Measurements from ENCODE around the gene CHST12. TPM values are rescaled to one million over a fixed set of nuclear protein-coding genes. Genes with fewer than 3 reads are reported as not detected.

The CHST12 gene
- total and polyA plus RNA-seq, 7 donors = 6.6 to 12.0 (median 8.2) TPM

DNA sequence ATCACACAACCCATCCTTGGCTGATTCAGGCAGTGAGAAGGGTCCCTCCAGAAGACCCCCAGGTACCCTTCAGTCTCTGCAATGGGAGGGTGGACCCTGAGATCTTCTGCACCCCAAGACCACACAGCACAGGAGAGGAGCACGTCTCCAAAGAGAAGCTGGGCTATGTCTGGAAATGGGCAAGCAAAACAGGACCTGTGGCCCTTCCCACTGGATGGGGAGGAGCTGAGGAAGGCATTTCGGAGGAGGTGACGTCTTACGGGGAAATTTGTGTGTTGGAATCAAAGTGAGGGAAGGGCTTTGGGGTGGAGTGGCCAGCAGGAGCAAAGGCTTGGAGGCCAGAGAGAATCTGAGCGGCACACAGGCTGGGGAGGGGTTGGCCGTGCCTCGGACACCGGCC is 56.3 kb downstream of the CHST12 start:
- TF ChIP-seq, protein P1, sequence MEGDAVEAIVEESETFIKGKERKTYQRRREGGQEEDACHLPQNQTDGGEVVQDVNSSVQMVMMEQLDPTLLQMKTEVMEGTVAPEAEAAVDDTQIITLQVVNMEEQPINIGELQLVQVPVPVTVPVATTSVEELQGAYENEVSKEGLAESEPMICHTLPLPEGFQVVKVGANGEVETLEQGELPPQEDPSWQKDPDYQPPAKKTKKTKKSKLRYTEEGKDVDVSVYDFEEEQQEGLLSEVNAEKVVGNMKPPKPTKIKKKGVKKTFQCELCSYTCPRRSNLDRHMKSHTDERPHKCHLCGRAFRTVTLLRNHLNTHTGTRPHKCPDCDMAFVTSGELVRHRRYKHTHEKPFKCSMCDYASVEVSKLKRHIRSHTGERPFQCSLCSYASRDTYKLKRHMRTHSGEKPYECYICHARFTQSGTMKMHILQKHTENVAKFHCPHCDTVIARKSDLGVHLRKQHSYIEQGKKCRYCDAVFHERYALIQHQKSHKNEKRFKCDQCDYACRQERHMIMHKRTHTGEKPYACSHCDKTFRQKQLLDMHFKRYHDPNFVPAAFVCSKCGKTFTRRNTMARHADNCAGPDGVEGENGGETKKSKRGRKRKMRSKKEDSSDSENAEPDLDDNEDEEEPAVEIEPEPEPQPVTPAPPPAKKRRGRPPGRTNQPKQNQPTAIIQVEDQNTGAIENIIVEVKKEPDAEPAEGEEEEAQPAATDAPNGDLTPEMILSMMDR (IDR thresholded peaks at IDR 0.05) = no peak
- peaks cover 6% of the 10 kb centered on the region for H3K4me1 ChIP-seq
- no peak for DNase-seq
- no peak overlapping the region for H3K27ac ChIP-seq
- WGBS, 3 donors = 36 to 64% (median 39%) methylated on average over 7 to 8 of the region's 8 CpGs
- no peak overlapping the region for H3K4me3 ChIP-seq
- intact Hi-C loops (cut with DNase I) = no loop called here
- ATAC-seq = peak in 2 of 4 donors; percentile 11 to 19
- H3K27me3 ChIP-seq (ENCODE audit: insufficient read depth in 3 of 3, low read length in 2 of 3) = peaks cover 0 to 12% (median 4%) of the 10 kb centered on the region in 3 donors
- H3K9me3 ChIP-seq = no peaks in the 10 kb centered on the region
- no peaks in the 10 kb centered on the region for H3K36me3 ChIP-seq (ENCODE audit: insufficient read depth in 1 of 2, low read depth in 1 of 2)

- Histone ChIP-seq H3K27me3 (ENCODE audit: insufficient read depth in 3 of 3, low read length in 2 of 3) (peaks cover 0 to 12% (median 4%) of the 10 kb centered on the region in 3 donors), H3K4me3 (no peak overlapping the region), H3K9me3 (no peaks in the 10 kb centered on the region), H3K27ac (no peak overlapping the region), H3K4me1 (peaks cover 6% of the 10 kb centered on the region), H3K36me3 (ENCODE audit: insufficient read depth in 1 of 2, low read depth in 1 of 2) (no peaks in the 10 kb centered on the region)
- peak in 3 of 4 donors; percentile 32 to 53 (median 43) for ATAC-seq
- no peak for DNase-seq
- intact Hi-C loops (cut with DNase I) = no loop called here
- TF ChIP-seq, protein P1 (IDR thresholded peaks at IDR 0.05) = no peak
- WGBS, 3 donors = 32 to 42% (median 41%) methylated on average over 15 to 23 of the region's 23 CpGs
Observed at GRCh38 chr7:2460188-2460587, 56.8 kb downstream of the CHST12 start.

DNA sequence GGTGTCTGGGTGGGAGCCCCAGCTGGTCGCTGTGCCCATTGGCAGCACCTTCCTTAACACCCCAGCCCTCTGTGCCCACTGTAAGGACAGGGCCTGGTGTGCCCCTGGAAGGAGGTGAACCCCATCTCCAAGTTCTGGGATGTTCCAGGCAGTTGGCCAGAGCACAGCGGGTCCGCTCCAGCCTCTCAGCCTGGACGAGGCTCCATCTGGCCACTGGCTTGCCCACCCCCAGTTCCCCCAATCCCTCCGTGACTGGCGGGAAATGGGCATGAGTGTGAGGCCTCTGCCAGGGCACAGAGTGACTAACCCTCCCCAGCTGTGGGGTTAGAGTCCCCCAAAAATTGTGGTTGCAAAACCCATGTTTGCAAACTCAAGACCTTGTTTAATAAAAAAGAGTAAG is 57.2 kb downstream of the CHST12 start:
- peaks cover 0 to 12% (median 4%) of the 10 kb centered on the region in 3 donors for H3K27me3 ChIP-seq (ENCODE audit: insufficient read depth in 3 of 3, low read length in 2 of 3)
- no peaks in the 10 kb centered on the region for H3K9me3 ChIP-seq
- H3K36me3 ChIP-seq (ENCODE audit: insufficient read depth in 1 of 2, low read depth in 1 of 2) = no peaks in the 10 kb centered on the region
- intact Hi-C loops (cut with DNase I) = no loop called here
- H3K4me1 ChIP-seq = peaks cover 6% of the 10 kb centered on the region
- TF ChIP-seq, protein P1 (IDR thresholded peaks at IDR 0.05) = no peak
- DNase-seq (no peak), ATAC-seq (peak in 3 of 4 donors; percentile 26 to 34 (median 29))
- 27 to 63% (median 46%) methylated on average over 6 of the region's 6 CpGs for WGBS, 3 donors
- H3K27ac ChIP-seq = no peak overlapping the region
- no peak overlapping the region for H3K4me3 ChIP-seq

DNA sequence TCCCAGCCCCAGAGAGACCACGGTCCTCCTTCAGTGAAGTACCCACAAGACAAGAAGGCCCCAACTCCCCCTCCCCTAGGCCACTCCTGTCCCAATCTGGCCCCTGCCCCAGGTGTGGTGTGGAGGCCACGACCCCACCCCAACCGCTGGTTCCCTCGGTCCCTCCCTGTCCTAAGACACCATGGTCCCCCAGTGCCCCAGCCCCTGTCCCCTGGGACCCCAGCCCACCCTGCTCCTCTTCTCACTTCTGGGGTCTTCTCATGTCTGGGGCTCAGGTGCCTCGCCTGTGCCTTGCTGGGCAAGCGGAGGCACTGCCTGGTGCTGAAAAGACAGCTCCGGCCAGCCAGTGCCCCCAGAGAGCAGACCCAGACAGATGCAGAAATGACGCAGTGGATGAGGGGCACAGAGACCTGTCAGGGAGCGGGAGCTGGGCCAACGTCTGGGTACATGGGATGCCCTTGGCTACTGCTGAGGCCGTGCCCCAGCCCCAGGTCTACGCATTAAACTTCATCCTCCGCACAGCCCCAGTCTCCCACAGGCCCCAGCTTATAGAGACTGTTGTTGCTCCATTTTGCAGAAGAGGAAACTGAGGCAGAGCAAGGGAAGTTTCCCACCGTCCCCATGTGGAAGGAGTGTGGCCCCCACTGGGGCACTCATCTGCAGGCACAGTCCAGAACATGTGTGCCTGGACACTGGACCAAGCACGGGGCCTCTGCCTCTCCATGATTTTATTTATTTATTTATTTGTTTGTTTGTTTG is 58.0 kb downstream of the CHST12 start:
- DNase-seq = no peak
- TF ChIP-seq, protein P1 (IDR thresholded peaks at IDR 0.05) = no peak

More for the DNA sequence above, 58.0 kb downstream of the CHST12 start:
- Histone ChIP-seq H3K36me3 (ENCODE audit: insufficient read depth in 1 of 2, low read depth in 1 of 2) (no peaks in the 10 kb centered on the region), H3K4me1 (peaks cover 6% of the 10 kb centered on the region), H3K9me3 (no peaks in the 10 kb centered on the region), H3K27me3 (ENCODE audit: insufficient read depth in 3 of 3, low read length in 2 of 3) (peaks cover 0 to 12% (median 4%) of the 10 kb centered on the region in 3 donors), H3K4me3 (no peak overlapping the region), H3K27ac (no peak overlapping the region)
- intact Hi-C loops (cut with DNase I) = no loop called here
- ATAC-seq = no peak
- 73 to 80% (median 75%) methylated on average over 14 to 15 of the region's 15 CpGs for WGBS, 3 donors

All from psoas muscle (tissue), 8 donors.